Parathyroid adenoma (tissue), 2 donors: Measurements from ENCODE around the gene MKLN1.

Source experiments
- H2AFZ ChIP-seq: fragments of 300-600 bp; sonication (generic); one replicate; pipeline ENCODE4 v1.7.0; 2017; ENCODE audit warnings: antibody characterized with exemption, mild to moderate bottlenecking
- H3K27ac ChIP-seq: fragments of 300-600 bp; sonication (generic); one replicate; pipeline ENCODE4 v1.7.0; 2017
- H3K27me3 ChIP-seq: fragments of 300-600 bp; sonication (generic); one replicate; pipeline ENCODE4 v1.7.0; 2017; ENCODE audit warnings: low read length; ENCODE audit not compliant: control insufficient read depth, insufficient read depth
- H3K36me3 ChIP-seq: fragments of 300-600 bp; sonication (generic); one replicate; pipeline ENCODE4 v1.7.0; 2017; ENCODE audit warnings: low read length; ENCODE audit not compliant: control insufficient read depth, insufficient read depth
- H3K4me1 ChIP-seq: fragments of 300-600 bp; sonication (generic); one replicate; pipeline ENCODE4 v1.7.0; 2017; ENCODE audit warnings: control low read depth
- H3K4me2 ChIP-seq: fragments of 300-600 bp; sonication (generic); one replicate; pipeline ENCODE4 v1.7.0; 2017; ENCODE audit warnings: low read length
- H3K4me3 ChIP-seq: fragments of 300-600 bp; sonication (generic); one replicate; pipeline ENCODE4 v1.7.0; 2017; ENCODE audit warnings: low read depth, low read length
- H3K79me2 ChIP-seq: fragments of 300-600 bp; sonication (generic); one replicate; pipeline ENCODE4 v1.7.0; 2017; ENCODE audit warnings: control low read depth
- H3K9ac ChIP-seq: fragments of 300-600 bp; sonication (generic); one replicate; pipeline ENCODE4 v1.7.0; 2017; ENCODE audit warnings: mild to moderate bottlenecking
- H3K9me3 ChIP-seq: fragments of 300-600 bp; sonication (generic); one replicate; pipeline ENCODE4 v1.7.0; 2017; ENCODE audit warnings: low read length; ENCODE audit not compliant: control insufficient read depth
- CTCF ChIP-seq: fragments of 300-600 bp; sonication (generic); IDR thresholded peaks from one replicate; pipeline ENCODE4 v1.7.0; 2017; ENCODE audit warnings: antibody characterized with exemption, mild to moderate bottlenecking
- donor health status: primary hyperparathyroidism.

Gene MKLN1

GRCh38 chr7:131498237-131498885 lies 170.7 kb downstream of the MKLN1 start:
- Histone ChIP-seq H2AFZ (no peak overlapping the region), H3K79me2 (no peaks in the 10 kb centered on the region), H3K36me3 (no peaks in the 10 kb centered on the region), H3K27me3 (no peaks in the 10 kb centered on the region), H3K4me1 (peaks cover 4% of the 10 kb centered on the region), H3K4me2 (no peak overlapping the region), H3K9ac (no peak overlapping the region), H3K27ac (no peak overlapping the region), H3K4me3 (no peak overlapping the region), H3K9me3 (no peaks in the 10 kb centered on the region)
- TF ChIP-seq CTCF, result no peak

- no peak for TF ChIP-seq CTCF
- Histone ChIP-seq H3K79me2 (no peaks in the 10 kb centered on the region), H3K4me2 (no peak overlapping the region), H3K27ac (no peak overlapping the region), H3K9me3 (no peaks in the 10 kb centered on the region), H3K36me3 (no peaks in the 10 kb centered on the region), H3K27me3 (no peaks in the 10 kb centered on the region), H2AFZ (no peak overlapping the region), H3K9ac (no peak overlapping the region), H3K4me1 (peaks cover 5% of the 10 kb centered on the region), H3K4me3 (no peak overlapping the region)
These were observed 172.1 kb downstream of the MKLN1 start for GRCh38 chr7:131499801-131500200.

DNA sequence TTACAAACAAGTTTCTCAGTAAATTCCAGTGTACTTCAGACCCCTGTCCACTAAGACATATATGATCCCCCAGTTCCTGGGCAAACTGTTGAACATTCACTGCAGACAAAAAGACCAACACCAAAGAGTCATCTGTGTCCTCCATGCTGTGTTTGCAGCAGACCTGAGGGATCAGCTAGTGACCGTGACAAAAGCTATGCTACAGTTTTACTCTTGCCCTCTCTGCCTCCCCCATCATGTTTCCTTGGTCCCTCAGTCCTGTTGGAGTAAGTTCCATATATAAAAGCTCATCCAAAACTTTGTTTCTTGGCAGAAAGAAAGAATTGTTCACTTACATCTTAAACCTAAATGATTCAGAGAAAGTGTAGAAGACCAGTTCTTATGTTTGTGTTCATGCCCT lies 172.7 kb downstream of the MKLN1 start:
- H3K4me2 ChIP-seq, result no peak overlapping the region
- no peak overlapping the region for H3K9ac ChIP-seq
- H2AFZ ChIP-seq, result no peak overlapping the region
- no peaks in the 10 kb centered on the region for H3K27me3 ChIP-seq
- H3K4me1 ChIP-seq, result peaks cover 5% of the 10 kb centered on the region
- H3K9me3 ChIP-seq, result no peaks in the 10 kb centered on the region
- no peak overlapping the region for H3K27ac ChIP-seq
- H3K36me3 ChIP-seq, result no peaks in the 10 kb centered on the region
- H3K4me3 ChIP-seq, result no peak overlapping the region
- TF ChIP-seq CTCF, result no peak
- no peaks in the 10 kb centered on the region for H3K79me2 ChIP-seq

- H3K4me3 ChIP-seq, result no peak overlapping the region
- peaks cover 5% of the 10 kb centered on the region for H3K4me1 ChIP-seq
- H3K4me2 ChIP-seq, result no peak overlapping the region
- H3K9me3 ChIP-seq, result no peaks in the 10 kb centered on the region
- H3K9ac ChIP-seq, result no peak overlapping the region
- no peak overlapping the region for H2AFZ ChIP-seq
- no peak for TF ChIP-seq CTCF
- H3K27ac ChIP-seq, result no peak overlapping the region
- H3K79me2 ChIP-seq, result no peaks in the 10 kb centered on the region
- H3K36me3 ChIP-seq, result no peaks in the 10 kb centered on the region
- no peaks in the 10 kb centered on the region for H3K27me3 ChIP-seq
These were observed 173.7 kb downstream of the MKLN1 start for GRCh38 chr7:131501422-131501821.

DNA sequence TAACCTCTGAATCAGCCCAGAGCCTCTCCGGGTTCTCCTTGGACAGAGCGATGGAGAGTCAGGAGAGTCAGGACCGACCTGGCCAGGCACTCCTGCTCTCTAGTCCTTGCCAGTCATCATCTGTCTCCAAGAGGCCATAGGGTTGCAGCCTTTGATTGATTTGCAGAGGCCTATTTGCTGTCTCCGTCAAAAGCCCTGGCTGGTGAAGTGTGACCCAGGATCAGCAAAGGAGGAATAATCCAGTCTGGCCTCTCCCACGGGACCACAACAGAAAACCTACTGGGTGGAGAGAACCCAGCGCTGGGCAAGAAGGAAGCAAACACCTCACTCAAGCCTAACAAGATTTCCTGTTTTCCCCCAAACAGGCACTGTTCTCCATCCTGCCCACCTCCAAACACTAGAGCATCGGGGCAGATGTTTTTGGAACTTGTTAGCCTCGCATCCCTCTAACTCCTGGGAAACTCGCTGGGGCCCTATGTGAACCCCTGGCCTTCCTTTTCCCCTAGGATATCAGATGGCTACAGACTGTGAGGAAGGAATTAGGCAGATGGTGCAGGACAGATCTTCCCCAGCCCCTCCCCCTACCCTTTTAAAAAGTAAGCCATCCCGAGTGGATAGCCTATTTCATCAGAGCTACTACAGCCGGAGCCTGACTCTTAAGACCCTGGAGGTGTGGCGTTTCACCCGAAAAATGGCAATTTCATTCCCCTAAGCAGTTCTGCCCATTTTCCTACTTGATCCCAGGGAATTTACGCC lies 174.4 kb downstream of the MKLN1 start:
- no peak overlapping the region for H3K4me3 ChIP-seq
- peaks cover 5% of the 10 kb centered on the region for H3K4me1 ChIP-seq
- H3K27me3 ChIP-seq, result no peaks in the 10 kb centered on the region
- H3K36me3 ChIP-seq, result no peaks in the 10 kb centered on the region
- no peak overlapping the region for H3K4me2 ChIP-seq
- no peak overlapping the region for H3K9ac ChIP-seq
- no peaks in the 10 kb centered on the region for H3K79me2 ChIP-seq
- H3K27ac ChIP-seq, result no peak overlapping the region
- H2AFZ ChIP-seq, result no peak overlapping the region
- no peak for TF ChIP-seq CTCF
- no peaks in the 10 kb centered on the region for H3K9me3 ChIP-seq
